Measurements from ENCODE around the gene SLC39A10. TPM values are rescaled to one million over a fixed set of nuclear protein-coding genes. Genes with fewer than 3 reads are reported as not detected.
"Not testable (repeated sequence)": the region's sequence is repeated elsewhere in the genome, so short reads cannot be mapped to it uniquely, and the experiment has no call there.

SLC39A10 gene
- total RNA-seq, 1 donor = 57.8 TPM

- no peak for DNase-seq (ENCODE audit: low read depth)
- no peak overlapping the region for H3K4me3 ChIP-seq (ENCODE audit: low read depth, low read length)
- TF ChIP-seq CTCF (IDR thresholded peaks at IDR 0.05; ENCODE audit: insufficient read depth, low read length) = no peak
Observed at GRCh38 chr2:195677884-195678283, 20.9 kb downstream of the SLC39A10 start.

- no peak overlapping the region for H3K4me3 ChIP-seq (ENCODE audit: low read depth, low read length)
- DNase-seq (ENCODE audit: low read depth) = no peak
- no peak for TF ChIP-seq CTCF (IDR thresholded peaks at IDR 0.05; ENCODE audit: insufficient read depth, low read length)
Observed at GRCh38 chr2:195682077-195682476, 25.1 kb downstream of the SLC39A10 start.

- no peak overlapping the region for H3K4me3 ChIP-seq (ENCODE audit: low read depth, low read length)
- peak; percentile 41 for DNase-seq (ENCODE audit: low read depth)
- TF ChIP-seq CTCF (IDR thresholded peaks at IDR 0.05; ENCODE audit: insufficient read depth, low read length) = no peak
Observed at GRCh38 chr2:195683174-195683573, 26.1 kb downstream of the SLC39A10 start.

- no peak for DNase-seq (ENCODE audit: low read depth)
- H3K4me3 ChIP-seq (ENCODE audit: low read depth, low read length) = no peak overlapping the region
- TF ChIP-seq CTCF (IDR thresholded peaks at IDR 0.05; ENCODE audit: insufficient read depth, low read length) = no peak
Observed at GRCh38 chr2:195686564-195686963, 29.5 kb downstream of the SLC39A10 start.

- DNase-seq (ENCODE audit: low read depth) = no peak
- TF ChIP-seq CTCF (IDR thresholded peaks at IDR 0.05; ENCODE audit: insufficient read depth, low read length) = no peak
Observed at GRCh38 chr2:195687320-195688086, 30.5 kb downstream of the SLC39A10 start.

GRCh38 chr2:195692531-195692930, 35.5 kb downstream of the SLC39A10 start:
- DNase-seq (ENCODE audit: low read depth); H3K4me3 ChIP-seq (ENCODE audit: low read depth, low read length): not testable (repeated sequence)

More at GRCh38 chr2:195687320-195688086, 30.5 kb downstream of the SLC39A10 start:
- no peak overlapping the region for H3K4me3 ChIP-seq (ENCODE audit: low read depth, low read length)

- no peak for DNase-seq (ENCODE audit: low read depth)
- TF ChIP-seq CTCF (IDR thresholded peaks at IDR 0.05; ENCODE audit: insufficient read depth, low read length) = no peak
- H3K4me3 ChIP-seq (ENCODE audit: low read depth, low read length) = no peak overlapping the region
Observed at GRCh38 chr2:195694553-195694952, 37.5 kb downstream of the SLC39A10 start.
